Activated CD4-positive, alpha-beta memory T cell treated with anti-CD3 and anti-CD28 coated beads for 36 hours (primary cell): ENCODE data around the gene ATP6V1F. TPM values are rescaled to one million over a fixed set of nuclear protein-coding genes. Genes with fewer than 3 reads are reported as not detected.
"Not testable (repeated sequence)": the region's sequence is repeated elsewhere in the genome, so short reads cannot be mapped to it uniquely, and the experiment has no call there.

Experiments
- CTCF ChIA-PET: fragments of 350-600 bp; sonication (Branson Sonifier 250); formaldehyde crosslinking; loops from one replicate; lab custom pipeline; 2021; ENCODE audit warnings: antibody characterized with exemption, inconsistent platforms; lab: Charles Lee
- POLR2A ChIA-PET: fragments of 350-600 bp; sonication (Branson Sonifier 250); formaldehyde crosslinking; loops from one replicate; lab custom pipeline; 2021; ENCODE audit warnings: antibody characterized with exemption; lab: Charles Lee
- DNase-seq: peaks from one replicate; pipeline ENCODE4 v3.0.0-alpha.2; 2020
- H3K27ac Mint-ChIP-seq: one replicate; pipeline ENCODE4 v1.8.0; 2021; ENCODE audit warnings: mixed read lengths
- H3K27me3 Mint-ChIP-seq: one replicate; pipeline ENCODE4 v1.8.0; 2021; ENCODE audit warnings: mixed read lengths
- H3K36me3 Mint-ChIP-seq: one replicate; pipeline ENCODE4 v1.8.0; 2021; ENCODE audit warnings: mixed read lengths
- H3K4me1 Mint-ChIP-seq: one replicate; pipeline ENCODE4 v1.8.0; 2021; ENCODE audit warnings: low read depth, mixed read lengths
- H3K4me3 Mint-ChIP-seq: one replicate; pipeline ENCODE4 v1.8.0; 2021; ENCODE audit warnings: mild to moderate bottlenecking, mixed read lengths
- H3K9me3 Mint-ChIP-seq: one replicate; pipeline ENCODE4 v1.8.0; 2021; ENCODE audit warnings: mixed read lengths
- intact Hi-C: fragments of 100-400 bp; cut with micrococcal nuclease; formaldehyde crosslinking; loops from one replicate; pipeline ENCODE4 v1.15.1; 2023
- total RNA-seq, 2 experiments: library from RNA; stranded (reverse); gene quantifications; one replicate each; pipeline ENCODE4 v1.2.3, GENCODE V29; 2021

The ATP6V1F gene
- total RNA-seq, 2 experiments from 2014 or later: 113 to 117 TPM

GRCh38 chr7:128904381-128905197, 41.9 kb downstream of the ATP6V1F start:
- H3K9me3 Mint-ChIP-seq: no peaks in the 10 kb centered on the region

GRCh38 chr7:128906001-128906765, 43.5 kb downstream of the ATP6V1F start:
- POLR2A ChIA-PET: no interaction called here
- Mint-ChIP-seq H3K4me1 (no peaks in the 10 kb centered on the region), H3K9me3 (no peaks in the 10 kb centered on the region), H3K36me3 (no peaks in the 10 kb centered on the region), H3K27me3 (peaks cover 32% of the 10 kb centered on the region), H3K27ac (no peak overlapping the region), H3K4me3 (peak overlapping the region; percentile 2)
- no peak for DNase-seq
- CTCF ChIA-PET: interaction anchor here (5.7 to 7.8 kb wide), 2 partner anchors 184 to 186 kb away, joined by 28 to 70 read pairs; no protein-coding TSS in a partner anchor
- intact Hi-C loops: no loop called here

More at GRCh38 chr7:128904381-128905197, 41.9 kb downstream of the ATP6V1F start:
- Mint-ChIP-seq H3K36me3 (no peaks in the 10 kb centered on the region), H3K4me1 (no peaks in the 10 kb centered on the region), H3K4me3 (no peak overlapping the region), H3K27me3 (peaks cover 21% of the 10 kb centered on the region), H3K27ac (no peak overlapping the region)
- intact Hi-C loops: loop anchor here (1.0 to 5.0 kb wide), 2 partner anchors 187 to 308 kb away; no protein-coding TSS in a partner anchor
- no peak for DNase-seq
- CTCF ChIA-PET: interaction anchor here (0.6 to 7.8 kb wide), 4 partner anchors 39 to 259 kb away, joined by 3 to 70 read pairs (median 4); no protein-coding TSS in a partner anchor
- POLR2A ChIA-PET: no interaction called here

GRCh38 chr7:128906766-128907559, 44.3 kb downstream of the ATP6V1F start:
- DNase-seq: no peak
- H3K36me3 Mint-ChIP-seq: no peaks in the 10 kb centered on the region
- intact Hi-C loops: no loop called here
- ChIA-PET POLR2A (no interaction called here), CTCF (interaction anchor here (5.7 kb wide), 1 partner anchor 185 kb away, joined by 28 read pairs; no protein-coding TSS in a partner anchor)
- no peaks in the 10 kb centered on the region for H3K4me1 Mint-ChIP-seq
- H3K27ac Mint-ChIP-seq: no peak overlapping the region
- no peak overlapping the region for H3K4me3 Mint-ChIP-seq
- H3K27me3 Mint-ChIP-seq: peaks cover 36% of the 10 kb centered on the region
- H3K9me3 Mint-ChIP-seq: no peaks in the 10 kb centered on the region

- CTCF ChIA-PET: interaction anchor here (0.7 to 5.7 kb wide), 2 partner anchors 50 to 183 kb away, joined by 3 to 28 read pairs; no protein-coding TSS in a partner anchor
- Mint-ChIP-seq H3K27me3 (peaks cover 40% of the 10 kb centered on the region), H3K4me1 (no peaks in the 10 kb centered on the region), H3K36me3 (no peaks in the 10 kb centered on the region), H3K9me3 (no peaks in the 10 kb centered on the region), H3K27ac (no peak overlapping the region), H3K4me3 (no peak overlapping the region)
- POLR2A ChIA-PET: no interaction called here
- DNase-seq: no peak
- intact Hi-C loops: no loop called here
Measured at GRCh38 chr7:128908750-128909624, 46.3 kb downstream of the ATP6V1F start.

- intact Hi-C loops: loop anchor here (10.0 kb wide), 1 partner anchor 55 kb away; no protein-coding TSS in a partner anchor
- Mint-ChIP-seq H3K4me3 (no peak overlapping the region), H3K27me3 (peaks cover 45% of the 10 kb centered on the region), H3K36me3 (no peaks in the 10 kb centered on the region), H3K4me1 (peaks cover 4% of the 10 kb centered on the region), H3K9me3 (no peaks in the 10 kb centered on the region), H3K27ac (no peak overlapping the region)
- DNase-seq: no peak
- POLR2A ChIA-PET: no interaction called here
- CTCF ChIA-PET: interaction anchor here (5.7 kb wide), 1 partner anchor 182 kb away, joined by 28 read pairs; no protein-coding TSS in a partner anchor
Measured at GRCh38 chr7:128909625-128910568, 47.2 kb downstream of the ATP6V1F start.

- H3K9me3 Mint-ChIP-seq: no peaks in the 10 kb centered on the region
- peaks cover 49% of the 10 kb centered on the region for H3K27me3 Mint-ChIP-seq
- POLR2A ChIA-PET: no interaction called here
Measured at GRCh38 chr7:128910569-128910945, 47.9 kb downstream of the ATP6V1F start, which contains the start of gene KCP. TSS of gene KCP (minus strand) at chr7:128910709. CDS start at chr7:128910676, 33 bp downstream.

GRCh38 chr7:128911423-128912031, 48.9 kb downstream of the ATP6V1F start:
- Mint-ChIP-seq H3K9me3 (no peaks in the 10 kb centered on the region), H3K4me3 (no peak overlapping the region), H3K36me3 (no peaks in the 10 kb centered on the region), H3K27me3 (peaks cover 45% of the 10 kb centered on the region), H3K27ac (no peak overlapping the region), H3K4me1 (peaks cover 8% of the 10 kb centered on the region)
- intact Hi-C loops: loop anchor here (10.0 kb wide), 1 partner anchor 53 kb away; no protein-coding TSS in a partner anchor
- ChIA-PET POLR2A (no interaction called here), CTCF (interaction anchor here (5.7 kb wide), 1 partner anchor 180 kb away, joined by 28 read pairs; no protein-coding TSS in a partner anchor)
- DNase-seq: no peak

More at GRCh38 chr7:128910569-128910945, 47.9 kb downstream of the ATP6V1F start, which contains the start of gene KCP:
- no peak for DNase-seq
- Mint-ChIP-seq H3K4me1 (peaks cover 7% of the 10 kb centered on the region), H3K36me3 (no peaks in the 10 kb centered on the region), H3K4me3 (no peak within 1 kb of the TSS), H3K27ac (no peak within 1 kb of the TSS)
- intact Hi-C loops: loop anchor here (10.0 kb wide), 1 partner anchor 54 kb away; no protein-coding TSS in a partner anchor
- CTCF ChIA-PET: interaction anchor here (5.7 kb wide), 1 partner anchor 181 kb away, joined by 28 read pairs; no protein-coding TSS in a partner anchor

- no peak overlapping the region for H3K4me3 Mint-ChIP-seq
- ChIA-PET POLR2A (no interaction called here), CTCF (no interaction called here)
- H3K27ac Mint-ChIP-seq: no peak overlapping the region
- peaks cover 8% of the 10 kb centered on the region for H3K4me1 Mint-ChIP-seq
- H3K36me3 Mint-ChIP-seq: no peaks in the 10 kb centered on the region
- peaks cover 51% of the 10 kb centered on the region for H3K27me3 Mint-ChIP-seq
- intact Hi-C loops: loop anchor here (10.0 kb wide), 1 partner anchor 53 kb away; no protein-coding TSS in a partner anchor
- no peaks in the 10 kb centered on the region for H3K9me3 Mint-ChIP-seq
- DNase-seq: no peak
Measured at GRCh38 chr7:128912281-128912680, 49.6 kb downstream of the ATP6V1F start.

GRCh38 chr7:128912709-128913495, 50.2 kb downstream of the ATP6V1F start:
- POLR2A ChIA-PET, H3K4me1 Mint-ChIP-seq, H3K36me3 Mint-ChIP-seq, DNase-seq, H3K27ac Mint-ChIP-seq, CTCF ChIA-PET, H3K4me3 Mint-ChIP-seq, H3K9me3 Mint-ChIP-seq: not testable (repeated sequence)
- intact Hi-C loops: loop anchor here (10.0 kb wide), 1 partner anchor 52 kb away; no protein-coding TSS in a partner anchor
- peaks cover 47% of the 10 kb centered on the region for H3K27me3 Mint-ChIP-seq
